KMS-11 (cell line): ENCODE data around the gene LETM1.
"Not testable (repeated sequence)": the region's sequence is repeated elsewhere in the genome, so short reads cannot be mapped to it uniquely, and the experiment has no call there.

Experiments
- H2AFZ ChIP-seq: fragments of 200-600 bp; sonication (generic); 2 replicates; pipeline ENCODE4 v1.6.1; 2016; ENCODE audit warnings: antibody characterized with exemption, mixed run types, low read depth
- H3K27ac ChIP-seq: fragments of 200-600 bp; sonication (generic); 2 replicates; pipeline ENCODE4 v1.6.1; 2016; ENCODE audit warnings: mild to moderate bottlenecking, mixed run types
- H3K27me3 ChIP-seq: fragments of 200-600 bp; sonication (generic); 2 replicates; pipeline ENCODE4 v1.6.1; 2017; ENCODE audit warnings: mild to moderate bottlenecking, low read depth, mixed run types, moderate library complexity; ENCODE audit not compliant: insufficient read depth
- H3K36me3 ChIP-seq: fragments of 200-600 bp; sonication (generic); 2 replicates; pipeline ENCODE4 v1.6.1; 2017; ENCODE audit warnings: mild to moderate bottlenecking, mixed run types; ENCODE audit not compliant: insufficient read depth
- H3K4me1 ChIP-seq: fragments of 200-600 bp; sonication (generic); 2 replicates; pipeline ENCODE4 v1.6.1; 2016; ENCODE audit warnings: mild to moderate bottlenecking, low read depth, mixed run types; ENCODE audit not compliant: poor library complexity, severe bottlenecking
- H3K4me2 ChIP-seq: fragments of 200-600 bp; sonication (generic); 2 replicates; pipeline ENCODE4 v1.7.0; 2016; ENCODE audit warnings: mild to moderate bottlenecking, mixed run types
- H3K4me3 ChIP-seq: fragments of 200-600 bp; sonication (generic); IDR thresholded peaks from 2 replicates; pipeline ENCODE4 v1.6.1; 2017; ENCODE audit warnings: low read depth, low read length, mixed read lengths; ENCODE audit not compliant: insufficient read depth
- H3K79me2 ChIP-seq: fragments of 200-600 bp; sonication (generic); 2 replicates; pipeline ENCODE4 v1.6.1; 2016; ENCODE audit warnings: low read depth, mixed run types; ENCODE audit not compliant: insufficient read depth
- H3K9ac ChIP-seq: fragments of 200-600 bp; sonication (generic); 2 replicates; pipeline ENCODE4 v1.6.1; 2016; ENCODE audit warnings: mild to moderate bottlenecking, mixed run types
- H4K20me1 ChIP-seq: fragments of 200-600 bp; sonication (generic); 2 replicates; pipeline ENCODE4 v1.6.1; 2016; ENCODE audit warnings: mild to moderate bottlenecking, mixed run types; ENCODE audit not compliant: insufficient read depth
- TF ChIP-seq, protein P1 (sequence below): fragments of 200-600 bp; sonication (generic); conservative IDR thresholded peaks from 2 replicates; pipeline ENCODE4 v1.6.1; 2017; ENCODE audit warnings: low read depth, mild to moderate bottlenecking, antibody characterized with exemption, low read length, moderate library complexity, mixed read lengths

The LETM1 gene

GRCh38 chr4:1846580-1846979, 9.4 kb downstream of the LETM1 start:
- H3K79me2 ChIP-seq: no peaks in the 10 kb centered on the region; the same call in 1 of the 2 replicates
- no peak overlapping the region for H3K4me2 ChIP-seq
- H3K27me3 ChIP-seq: no peaks in the 10 kb centered on the region
- H3K4me3 ChIP-seq: no peak overlapping the region
- H3K9ac ChIP-seq: no peak overlapping the region
- H3K4me1 ChIP-seq: peaks cover 7% of the 10 kb centered on the region
- no peaks in the 10 kb centered on the region for H4K20me1 ChIP-seq
- no peak overlapping the region for H2AFZ ChIP-seq
- TF ChIP-seq, protein P1, sequence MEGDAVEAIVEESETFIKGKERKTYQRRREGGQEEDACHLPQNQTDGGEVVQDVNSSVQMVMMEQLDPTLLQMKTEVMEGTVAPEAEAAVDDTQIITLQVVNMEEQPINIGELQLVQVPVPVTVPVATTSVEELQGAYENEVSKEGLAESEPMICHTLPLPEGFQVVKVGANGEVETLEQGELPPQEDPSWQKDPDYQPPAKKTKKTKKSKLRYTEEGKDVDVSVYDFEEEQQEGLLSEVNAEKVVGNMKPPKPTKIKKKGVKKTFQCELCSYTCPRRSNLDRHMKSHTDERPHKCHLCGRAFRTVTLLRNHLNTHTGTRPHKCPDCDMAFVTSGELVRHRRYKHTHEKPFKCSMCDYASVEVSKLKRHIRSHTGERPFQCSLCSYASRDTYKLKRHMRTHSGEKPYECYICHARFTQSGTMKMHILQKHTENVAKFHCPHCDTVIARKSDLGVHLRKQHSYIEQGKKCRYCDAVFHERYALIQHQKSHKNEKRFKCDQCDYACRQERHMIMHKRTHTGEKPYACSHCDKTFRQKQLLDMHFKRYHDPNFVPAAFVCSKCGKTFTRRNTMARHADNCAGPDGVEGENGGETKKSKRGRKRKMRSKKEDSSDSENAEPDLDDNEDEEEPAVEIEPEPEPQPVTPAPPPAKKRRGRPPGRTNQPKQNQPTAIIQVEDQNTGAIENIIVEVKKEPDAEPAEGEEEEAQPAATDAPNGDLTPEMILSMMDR: no peak
- H3K36me3 ChIP-seq: no peaks in the 10 kb centered on the region
- H3K27ac ChIP-seq: no peak overlapping the region

DNA sequence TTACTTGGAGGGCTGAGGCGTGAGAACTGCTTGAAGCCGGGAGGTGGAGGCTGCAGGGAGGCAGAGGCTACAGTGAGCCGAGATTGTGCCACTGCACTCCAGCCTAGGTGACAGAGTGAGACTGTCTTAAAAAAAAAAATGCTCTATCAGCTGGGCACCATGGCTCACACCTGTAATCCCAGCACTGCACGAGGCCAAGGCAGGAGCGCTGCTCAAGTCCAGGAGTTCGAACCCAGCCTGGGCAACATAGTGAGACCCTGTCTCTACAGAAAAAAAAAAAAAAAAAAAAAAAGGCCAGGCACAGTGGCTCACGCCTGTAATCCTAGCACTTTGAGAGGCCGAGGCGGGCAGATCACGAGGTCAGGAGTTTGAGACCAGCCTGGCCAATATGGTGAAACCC, 11.3 kb downstream of the LETM1 start:
- H3K27me3 ChIP-seq, H2AFZ ChIP-seq, H3K4me2 ChIP-seq, H3K36me3 ChIP-seq, H4K20me1 ChIP-seq, H3K27ac ChIP-seq, H3K4me1 ChIP-seq, H3K79me2 ChIP-seq, H3K9ac ChIP-seq, H3K4me3 ChIP-seq: not testable (repeated sequence)

- TF ChIP-seq, protein P1: no peak
- H3K4me3 ChIP-seq: no peak overlapping the region
- H3K4me2 ChIP-seq: no peak overlapping the region
- no peaks in the 10 kb centered on the region for H3K36me3 ChIP-seq
- peaks cover 7% of the 10 kb centered on the region for H3K4me1 ChIP-seq
- H3K27ac ChIP-seq: no peak overlapping the region
- H3K9ac ChIP-seq: no peak overlapping the region
- H3K79me2 ChIP-seq: no peaks in the 10 kb centered on the region
- H4K20me1 ChIP-seq: no peaks in the 10 kb centered on the region
- no peak overlapping the region for H2AFZ ChIP-seq
- H3K27me3 ChIP-seq: no peaks in the 10 kb centered on the region
Observed at GRCh38 chr4:1843852-1844251, 12.1 kb downstream of the LETM1 start.

GRCh38 chr4:1842993-1843448, 12.9 kb downstream of the LETM1 start:
- Histone ChIP-seq H3K27me3 (no peaks in the 10 kb centered on the region), H3K4me2 (no peak overlapping the region), H3K79me2 (no peaks in the 10 kb centered on the region), H3K27ac (no peak overlapping the region), H3K36me3 (no peaks in the 10 kb centered on the region), H3K4me3 (no peak overlapping the region), H2AFZ (no peak overlapping the region), H3K4me1 (peaks cover 7% of the 10 kb centered on the region), H4K20me1 (no peaks in the 10 kb centered on the region), H3K9ac (no peak overlapping the region)
- TF ChIP-seq, protein P1: no peak

DNA sequence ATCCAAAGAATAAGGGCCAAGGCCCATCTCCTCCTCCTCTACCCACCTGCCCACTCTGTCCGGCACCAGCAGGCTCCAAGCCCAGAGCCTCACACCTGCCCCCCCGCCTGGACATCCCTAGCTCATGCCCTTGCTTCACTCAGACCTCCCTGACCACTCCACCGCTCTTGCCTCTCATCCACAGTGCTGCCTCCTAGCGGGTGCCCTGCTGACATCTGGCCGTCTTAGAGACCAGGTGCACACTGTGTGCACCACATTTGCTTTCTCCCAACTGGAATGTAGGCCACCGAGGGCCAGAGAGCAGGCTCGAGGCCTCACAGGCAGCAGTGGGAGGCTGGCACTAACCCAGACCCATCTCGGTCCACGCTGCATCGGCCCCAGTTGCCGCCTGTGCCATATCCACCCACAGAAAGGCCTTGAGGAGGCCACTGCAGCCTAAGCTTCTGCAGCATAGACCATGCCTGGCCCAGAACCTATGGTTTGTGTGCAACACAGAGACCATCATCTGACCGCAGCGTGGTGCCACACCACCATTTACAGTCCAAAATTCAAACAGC, 13.5 kb downstream of the LETM1 start:
- H3K4me1 ChIP-seq: peaks cover 7% of the 10 kb centered on the region
- no peaks in the 10 kb centered on the region for H3K36me3 ChIP-seq
- H3K27me3 ChIP-seq: no peaks in the 10 kb centered on the region
- TF ChIP-seq, protein P1: no peak
- H3K4me3 ChIP-seq: no peak overlapping the region
- no peak overlapping the region for H3K27ac ChIP-seq
- no peak overlapping the region for H3K9ac ChIP-seq
- H3K4me2 ChIP-seq: no peak overlapping the region
- no peaks in the 10 kb centered on the region for H3K79me2 ChIP-seq
- no peaks in the 10 kb centered on the region for H4K20me1 ChIP-seq
- H2AFZ ChIP-seq: no peak overlapping the region
